ENCODE results near the gene IDUA. TPM values are rescaled to one million over a fixed set of nuclear protein-coding genes. Genes with fewer than 3 reads are reported as not detected.

IDUA gene
- total and polyA plus RNA-seq, 2 donors (not counting 1 experiment from before 2014, with no cell fraction given), result 57.0 to 67.4 TPM

GRCh38 chr4:962231-963208 lies 24.3 kb upstream of the IDUA start:
- Histone ChIP-seq H3K27me3 (replicated peaks in 1 of 4; ENCODE audit: control extremely low read depth in 1 of 4, control insufficient read depth in 3 of 4, insufficient read depth in 4 of 4, low read length in 3 of 4) (no peaks in the 10 kb centered on the region), H3K9ac (ENCODE audit: low read length) (no peak overlapping the region), H3K79me2 (ENCODE audit: control insufficient read depth, insufficient read depth, low read length) (no peaks in the 10 kb centered on the region), H4K20me1 (ENCODE audit: control insufficient read depth, insufficient read depth, low read length, poor library complexity, severe bottlenecking) (peaks cover 18% of the 10 kb centered on the region), H2AFZ (ENCODE audit: insufficient read depth, low read depth, low read length, poor library complexity, severe bottlenecking) (no peak overlapping the region), H3K4me1 (ENCODE audit: control insufficient read depth in 2 of 2, insufficient read depth in 2 of 2, low read length in 2 of 2) (peaks cover 0 to 2% of the 10 kb centered on the region in 2 donors), H3K9me3 (ENCODE audit: control extremely low read depth in 1 of 3, control insufficient read depth in 2 of 3, insufficient read depth in 1 of 3, low read length in 2 of 3) (no peaks in the 10 kb centered on the region), H3K36me3 (replicated peaks in 1 of 2; ENCODE audit: control extremely low read depth in 1 of 2, control insufficient read depth in 1 of 2, extremely low read depth in 1 of 2, insufficient read depth in 2 of 2, low read length in 1 of 2) (peaks cover 0 to 6% of the 10 kb centered on the region in 2 experiments), H3K4me3 (ENCODE audit: control extremely low read depth in 1 of 5, extremely low read depth in 1 of 5, insufficient read depth in 1 of 5, low read depth in 2 of 5, low read length in 4 of 5) (no peak overlapping the region), H3K4me2 (replicated peaks; ENCODE audit: low read depth, low read length, poor library complexity, severe bottlenecking) (no peak overlapping the region), H3K27ac (ENCODE audit: low read length in 2 of 2) (no peak overlapping the region)
- Mint-ChIP-seq H3K4me1 (peaks cover 1% of the 10 kb centered on the region), H3K9me3 (ENCODE audit: insufficient read depth) (no peaks in the 10 kb centered on the region), H3K27me3 (no peaks in the 10 kb centered on the region), H3K27ac (no peak overlapping the region), H3K4me3 (no peak overlapping the region)
- POLR2A ChIA-PET, result no interaction called here
- TF ChIP-seq EZH2 (IDR thresholded peaks at IDR 0.05; ENCODE audit: borderline replicate concordance, insufficient read depth, low read depth, low read length, poor library complexity, severe bottlenecking), result no peak
- TF ChIP-seq, protein P1, sequence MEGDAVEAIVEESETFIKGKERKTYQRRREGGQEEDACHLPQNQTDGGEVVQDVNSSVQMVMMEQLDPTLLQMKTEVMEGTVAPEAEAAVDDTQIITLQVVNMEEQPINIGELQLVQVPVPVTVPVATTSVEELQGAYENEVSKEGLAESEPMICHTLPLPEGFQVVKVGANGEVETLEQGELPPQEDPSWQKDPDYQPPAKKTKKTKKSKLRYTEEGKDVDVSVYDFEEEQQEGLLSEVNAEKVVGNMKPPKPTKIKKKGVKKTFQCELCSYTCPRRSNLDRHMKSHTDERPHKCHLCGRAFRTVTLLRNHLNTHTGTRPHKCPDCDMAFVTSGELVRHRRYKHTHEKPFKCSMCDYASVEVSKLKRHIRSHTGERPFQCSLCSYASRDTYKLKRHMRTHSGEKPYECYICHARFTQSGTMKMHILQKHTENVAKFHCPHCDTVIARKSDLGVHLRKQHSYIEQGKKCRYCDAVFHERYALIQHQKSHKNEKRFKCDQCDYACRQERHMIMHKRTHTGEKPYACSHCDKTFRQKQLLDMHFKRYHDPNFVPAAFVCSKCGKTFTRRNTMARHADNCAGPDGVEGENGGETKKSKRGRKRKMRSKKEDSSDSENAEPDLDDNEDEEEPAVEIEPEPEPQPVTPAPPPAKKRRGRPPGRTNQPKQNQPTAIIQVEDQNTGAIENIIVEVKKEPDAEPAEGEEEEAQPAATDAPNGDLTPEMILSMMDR (IDR thresholded peaks at IDR 0.05), result no peak
- no peak for ATAC-seq (ENCODE audit: low read depth)
- CTCF ChIA-PET, result no interaction called here
- WGBS (ENCODE audit: insufficient coverage), result 94% methylated on average over 50 of the region's 54 CpGs
- no peak for DNase-seq
- intact Hi-C loops (cut with micrococcal nuclease), result no loop called here

Measured in B cell (primary cell).